ENCODE measurements around the gene NFX1. TPM values are rescaled to one million over a fixed set of nuclear protein-coding genes. Genes with fewer than 3 reads are reported as not detected.
A peak's percentile ranks its signal among the peaks of the same experiment; 100 is the strongest.

The NFX1 gene
- total RNA-seq, 3 donors from 2014 or later, result 35.9 to 44.4 (median 39.5) TPM

- Histone ChIP-seq H3K36me3 (ENCODE audit: low read depth) (peaks cover 13% of the 10 kb centered on the region), H3K4me1 (ENCODE audit: low read depth) (peaks cover 12% of the 10 kb centered on the region), H3K9me3 (no peaks in the 10 kb centered on the region), H3K4me3 (peak overlapping the region; percentile 85)
- no peak for TF ChIP-seq CTCF (IDR thresholded peaks at IDR 0.05)
- intact Hi-C loops (cut with DNase I, micrococcal nuclease), result no loop called here
- DNase-seq (no peak), ATAC-seq (peak; percentile 2)
These were observed 26.9 kb upstream of the NFX1 start for GRCh38 chr9:33263131-33264002.

GRCh38 chr9:33264003-33264472 is 26.3 kb upstream of the NFX1 start:
- no peak for TF ChIP-seq CTCF (IDR thresholded peaks at IDR 0.05)
- ATAC-seq, result peak; percentile 25
- peaks cover 13% of the 10 kb centered on the region for H3K36me3 ChIP-seq (ENCODE audit: low read depth)
- H3K9me3 ChIP-seq, result no peaks in the 10 kb centered on the region
- peaks cover 12% of the 10 kb centered on the region for H3K4me1 ChIP-seq (ENCODE audit: low read depth)
- DNase-seq, result peak in 2 of 3 donors; percentile 74 to 82
- H3K4me3 ChIP-seq, result peak overlapping the region; percentile 85
- intact Hi-C loops (cut with DNase I, micrococcal nuclease), result no loop called here

GRCh38 chr9:33264473-33265177 is 25.7 kb upstream of the NFX1 start, which contains the start of the genes BAG1 and CHMP5:
Gene BAG1 (minus strand): TSS chr9:33264708.
Gene CHMP5 (plus strand): TSS chr9:33265049. CDS start chr9:33265079, 30 bp downstream.
- peak; percentile 100 for DNase-seq
- ATAC-seq, result peak; percentile 98
- no peaks in the 10 kb centered on the region for H3K9me3 ChIP-seq
- intact Hi-C loops (cut with DNase I, micrococcal nuclease), result no loop called here
- H3K4me3 ChIP-seq, result peak within 1 kb of the TSS; percentile 85
- TF ChIP-seq CTCF (IDR thresholded peaks at IDR 0.05), result peak; percentile 36
- peaks cover 12% of the 10 kb centered on the region for H3K4me1 ChIP-seq (ENCODE audit: low read depth)
- peaks cover 8% of the 10 kb centered on the region for H3K36me3 ChIP-seq (ENCODE audit: low read depth)

GRCh38 chr9:33265211-33265865 is 25.0 kb upstream of the NFX1 start:
- Histone ChIP-seq H3K4me1 (ENCODE audit: low read depth) (peaks cover 12% of the 10 kb centered on the region), H3K9me3 (no peaks in the 10 kb centered on the region), H3K4me3 (peak overlapping the region; percentile 85), H3K36me3 (ENCODE audit: low read depth) (peaks cover 8% of the 10 kb centered on the region)
- intact Hi-C loops (cut with DNase I, micrococcal nuclease), result no loop called here
- DNase-seq (peak in 1 of 3 donors; percentile 40), ATAC-seq (no peak)
- TF ChIP-seq CTCF (IDR thresholded peaks at IDR 0.05), result no peak

GRCh38 chr9:33267151-33267767 is 23.1 kb upstream of the NFX1 start:
- no peak for DNase-seq
- H3K4me1 ChIP-seq (ENCODE audit: low read depth), result peaks cover 21% of the 10 kb centered on the region
- no peaks in the 10 kb centered on the region for H3K9me3 ChIP-seq
- intact Hi-C loops (cut with DNase I, micrococcal nuclease), result no loop called here
- no peaks in the 10 kb centered on the region for H3K36me3 ChIP-seq (ENCODE audit: low read depth)
- H3K4me3 ChIP-seq, result no peak overlapping the region
- ATAC-seq, result no peak
- no peak for TF ChIP-seq CTCF (IDR thresholded peaks at IDR 0.05)

Measured in mucosa of descending colon (tissue), 3 donors.